GM06990 (cell line): ENCODE data around the gene PDPK1.
"Not testable (repeated sequence)": the region's sequence is repeated elsewhere in the genome, so short reads cannot be mapped to it uniquely, and the experiment has no call there.

ENCODE experiments used
- DNase-seq: peaks from one replicate; pipeline ENCODE4 v3.0.0-alpha.2; 2011; ENCODE audit not compliant: insufficient read length; ENCODE audit errors: extremely low read depth
- H3K27me3 ChIP-seq: replicated peaks from 2 replicates; pipeline ENCODE4 v1.6.0; 2011; ENCODE audit warnings: low read length; ENCODE audit not compliant: control insufficient read depth, insufficient read depth
- H3K36me3 ChIP-seq: 2 replicates; pipeline ENCODE4 v1.5.1; 2011; ENCODE audit warnings: low read length; ENCODE audit not compliant: control insufficient read depth, insufficient read depth
- H3K4me3 ChIP-seq: replicated peaks from 2 replicates; pipeline ENCODE4 v1.5.1; 2011; ENCODE audit warnings: low read depth, mild to moderate bottlenecking, control low read depth, low read length

Gene PDPK1

GRCh38 chr16:2627075-2627474 lies 89.3 kb downstream of the PDPK1 start:
- not testable (repeated sequence) for DNase-seq, H3K4me3 ChIP-seq, H3K36me3 ChIP-seq, H3K27me3 ChIP-seq

- H3K4me3 ChIP-seq, H3K36me3 ChIP-seq, H3K27me3 ChIP-seq, DNase-seq: not testable (repeated sequence)
Observed at GRCh38 chr16:2631203-2631602, 93.4 kb downstream of the PDPK1 start.

GRCh38 chr16:2632291-2632690 lies 94.5 kb downstream of the PDPK1 start:
- not testable (repeated sequence) for H3K27me3 ChIP-seq, DNase-seq, H3K4me3 ChIP-seq, H3K36me3 ChIP-seq

GRCh38 chr16:2639071-2639721 lies 101.4 kb downstream of the PDPK1 start:
- not testable (repeated sequence) for H3K27me3 ChIP-seq, H3K4me3 ChIP-seq, DNase-seq, H3K36me3 ChIP-seq

GRCh38 chr16:2639722-2640072 lies 101.9 kb downstream of the PDPK1 start:
- not testable (repeated sequence) for H3K27me3 ChIP-seq, H3K4me3 ChIP-seq, H3K36me3 ChIP-seq, DNase-seq

- H3K27me3 ChIP-seq, H3K36me3 ChIP-seq, DNase-seq, H3K4me3 ChIP-seq: not testable (repeated sequence)
Observed at GRCh38 chr16:2642561-2642960, 104.7 kb downstream of the PDPK1 start.

- not testable (repeated sequence) for H3K27me3 ChIP-seq, H3K36me3 ChIP-seq, DNase-seq, H3K4me3 ChIP-seq
Observed at GRCh38 chr16:2644754-2645453, 107.1 kb downstream of the PDPK1 start.

- H3K4me3 ChIP-seq, H3K27me3 ChIP-seq, DNase-seq: not testable (repeated sequence)
Observed at GRCh38 chr16:2651268-2651871, 113.5 kb downstream of the PDPK1 start.

More at GRCh38 chr16:2651268-2651871, 113.5 kb downstream of the PDPK1 start:
- H3K36me3 ChIP-seq = not testable (repeated sequence)
